DOHH2 (cell line): Measurements from ENCODE around the gene OBSCN.

ENCODE experiments used
- H3F3A ChIP-seq: fragments of 200-600 bp; sonication (generic), shearing (Covaris generic); 2 replicates; pipeline ENCODE4 v1.6.0; 2016; ENCODE audit warnings: antibody characterized with exemption, mild to moderate bottlenecking; ENCODE audit not compliant: control insufficient read depth, insufficient read depth
- H3K27ac ChIP-seq: fragments of 200-600 bp; sonication (generic); 2 replicates; pipeline ENCODE4 v1.5.1; 2014; ENCODE audit warnings: low read depth, mild to moderate bottlenecking, low read length, moderate library complexity
- H3K27me3 ChIP-seq: fragments of 200-600 bp; sonication (generic); 2 replicates; pipeline ENCODE4 v1.6.1; 2014; ENCODE audit warnings: mild to moderate bottlenecking, low read length, mixed read lengths; ENCODE audit not compliant: control insufficient read depth
- H3K36me3 ChIP-seq: fragments of 200-600 bp; sonication (generic); 2 replicates; pipeline ENCODE4 v1.6.1; 2014; ENCODE audit warnings: mild to moderate bottlenecking, low read length, moderate library complexity, mixed read lengths; ENCODE audit not compliant: control insufficient read depth
- H3K4me1 ChIP-seq: fragments of 200-600 bp; sonication (generic); 2 replicates; pipeline ENCODE4 v1.6.1; 2014; ENCODE audit warnings: mild to moderate bottlenecking, low read length, mixed read lengths; ENCODE audit not compliant: control insufficient read depth
- H3K4me2 ChIP-seq: fragments of 200-600 bp; sonication (generic); 2 replicates; pipeline ENCODE4 v1.6.0; 2014; ENCODE audit warnings: mild to moderate bottlenecking, low read length, moderate library complexity
- H3K4me3 ChIP-seq: fragments of 200-600 bp; sonication (generic); 2 replicates; pipeline ENCODE4 v1.5.1; 2014; ENCODE audit warnings: mild to moderate bottlenecking, low read length, mixed read lengths
- H3K79me2 ChIP-seq: fragments of 200-600 bp; sonication (generic); 2 replicates; pipeline ENCODE4 v1.6.1; 2014; ENCODE audit warnings: mild to moderate bottlenecking, low read length, mixed read lengths; ENCODE audit not compliant: control insufficient read depth
- H3K9me2 ChIP-seq: fragments of 200-600 bp; sonication (generic); replicated peaks from 2 replicates; pipeline ENCODE4 v1.6.1; 2014; ENCODE audit warnings: mild to moderate bottlenecking, low read length, mixed read lengths; ENCODE audit not compliant: control insufficient read depth
- H3K9me3 ChIP-seq: fragments of 200-600 bp; sonication (generic); 2 replicates; pipeline ENCODE4 v1.6.1; 2014; ENCODE audit warnings: antibody characterized with exemption, low read length, mixed read lengths; ENCODE audit not compliant: control insufficient read depth, insufficient read depth
- H4K20me1 ChIP-seq: fragments of 200-600 bp; sonication (generic); 2 replicates; pipeline ENCODE4 v1.6.0; 2014; ENCODE audit warnings: low read depth, mild to moderate bottlenecking, antibody characterized with exemption, low read length, moderate library complexity; ENCODE audit not compliant: control insufficient read depth, insufficient read depth
- EZH2phosphoT487 ChIP-seq: fragments of 200-600 bp; sonication (generic); IDR thresholded peaks from 2 replicates; pipeline ENCODE4 v1.6.1; 2017; ENCODE audit warnings: borderline replicate concordance, mild to moderate bottlenecking, antibody characterized with exemption, low read length, moderate library complexity, mixed read lengths
- TF ChIP-seq, protein P1 (sequence below): fragments of 200-600 bp; sonication (generic); IDR thresholded peaks from one replicate; pipeline ENCODE4 v1.5.1; 2014; ENCODE audit warnings: antibody characterized with exemption, mild to moderate bottlenecking, low read depth, low read length; ENCODE audit not compliant: poor library complexity, severe bottlenecking

The OBSCN gene

GRCh38 chr1:228310162-228310792 is 102.4 kb downstream of the OBSCN start:
- Histone ChIP-seq H3K36me3 (no peaks in the 10 kb centered on the region), H3K9me3 (peaks cover 15% of the 10 kb centered on the region; the same call in 1 of the 2 replicates), H3K4me3 (no peak overlapping the region), H3K9me2 (no peaks in the 10 kb centered on the region), H3K4me2 (no peak overlapping the region), H3K79me2 (no peaks in the 10 kb centered on the region), H3F3A (no peaks in the 10 kb centered on the region), H3K4me1 (no peaks in the 10 kb centered on the region), H4K20me1 (no peaks in the 10 kb centered on the region), H3K27ac (no peak overlapping the region), H3K27me3 (no peaks in the 10 kb centered on the region)
- no peak for TF ChIP-seq EZH2phosphoT487
- TF ChIP-seq, protein P1, sequence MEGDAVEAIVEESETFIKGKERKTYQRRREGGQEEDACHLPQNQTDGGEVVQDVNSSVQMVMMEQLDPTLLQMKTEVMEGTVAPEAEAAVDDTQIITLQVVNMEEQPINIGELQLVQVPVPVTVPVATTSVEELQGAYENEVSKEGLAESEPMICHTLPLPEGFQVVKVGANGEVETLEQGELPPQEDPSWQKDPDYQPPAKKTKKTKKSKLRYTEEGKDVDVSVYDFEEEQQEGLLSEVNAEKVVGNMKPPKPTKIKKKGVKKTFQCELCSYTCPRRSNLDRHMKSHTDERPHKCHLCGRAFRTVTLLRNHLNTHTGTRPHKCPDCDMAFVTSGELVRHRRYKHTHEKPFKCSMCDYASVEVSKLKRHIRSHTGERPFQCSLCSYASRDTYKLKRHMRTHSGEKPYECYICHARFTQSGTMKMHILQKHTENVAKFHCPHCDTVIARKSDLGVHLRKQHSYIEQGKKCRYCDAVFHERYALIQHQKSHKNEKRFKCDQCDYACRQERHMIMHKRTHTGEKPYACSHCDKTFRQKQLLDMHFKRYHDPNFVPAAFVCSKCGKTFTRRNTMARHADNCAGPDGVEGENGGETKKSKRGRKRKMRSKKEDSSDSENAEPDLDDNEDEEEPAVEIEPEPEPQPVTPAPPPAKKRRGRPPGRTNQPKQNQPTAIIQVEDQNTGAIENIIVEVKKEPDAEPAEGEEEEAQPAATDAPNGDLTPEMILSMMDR: no peak

DNA sequence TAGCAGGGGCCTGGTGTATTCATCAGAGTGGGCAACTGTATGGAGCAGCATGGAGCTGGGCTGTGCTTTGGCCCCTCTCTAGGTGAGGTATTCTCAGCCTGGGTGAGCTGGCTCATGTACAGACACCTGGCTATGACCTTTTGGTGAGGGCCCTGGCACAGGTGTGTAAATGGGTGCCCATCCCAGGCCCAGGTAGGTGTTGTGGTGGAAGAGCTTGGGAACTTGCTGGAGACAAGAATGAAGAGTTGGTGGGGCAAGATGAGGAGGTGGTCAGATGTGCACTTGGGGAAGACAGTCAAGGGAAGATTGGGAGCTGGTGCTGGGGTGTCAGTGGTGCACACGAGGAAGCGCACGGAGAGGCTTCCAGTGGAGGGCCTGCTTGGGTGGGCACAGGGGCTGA is 103.2 kb downstream of the OBSCN start:
- no peaks in the 10 kb centered on the region for H3K36me3 ChIP-seq
- no peak overlapping the region for H3K4me3 ChIP-seq
- peaks cover 15% of the 10 kb centered on the region; the same call in 1 of the 2 replicates for H3K9me3 ChIP-seq
- TF ChIP-seq, protein P1: no peak
- TF ChIP-seq EZH2phosphoT487: no peak
- no peak overlapping the region for H3K27ac ChIP-seq
- no peak overlapping the region for H3K4me2 ChIP-seq
- no peaks in the 10 kb centered on the region for H3K4me1 ChIP-seq
- H4K20me1 ChIP-seq: no peaks in the 10 kb centered on the region
- no peaks in the 10 kb centered on the region for H3K27me3 ChIP-seq
- H3K79me2 ChIP-seq: no peaks in the 10 kb centered on the region
- no peaks in the 10 kb centered on the region for H3K9me2 ChIP-seq
- no peaks in the 10 kb centered on the region for H3F3A ChIP-seq

DNA sequence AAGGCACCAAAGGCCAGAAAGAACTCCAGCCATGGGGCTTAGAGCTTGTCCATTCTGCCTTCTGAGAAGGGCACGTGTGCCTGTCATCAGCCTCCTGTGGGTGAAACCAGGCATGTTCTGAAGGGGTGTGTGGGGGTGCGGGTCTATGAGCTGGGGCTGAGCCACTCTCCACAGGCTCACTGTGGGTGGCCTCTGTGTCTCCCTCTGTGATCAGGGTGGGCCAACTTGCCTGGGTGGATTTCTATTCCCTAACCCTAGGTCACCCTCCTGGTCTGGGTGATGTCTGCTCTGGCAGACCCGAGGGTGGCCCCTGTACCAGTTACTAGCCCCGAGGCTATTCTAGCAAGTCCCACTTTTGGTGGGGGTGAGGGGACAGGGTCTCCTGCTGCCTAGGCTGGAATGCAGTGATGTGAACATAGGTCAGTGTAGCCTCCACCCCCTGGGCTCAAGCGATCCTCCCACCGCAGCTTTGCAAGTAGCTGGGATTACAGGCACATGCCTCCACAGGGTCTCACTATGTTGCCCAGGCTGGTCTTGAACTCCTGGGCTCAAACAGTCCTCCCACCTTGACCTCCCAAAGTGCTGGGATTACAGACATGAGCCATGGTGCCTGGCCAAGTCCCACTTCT is 104.4 kb downstream of the OBSCN start:
- no peak overlapping the region for H3K4me3 ChIP-seq
- no peaks in the 10 kb centered on the region for H3K9me2 ChIP-seq
- no peaks in the 10 kb centered on the region for H3K27me3 ChIP-seq
- no peaks in the 10 kb centered on the region for H4K20me1 ChIP-seq
- H3F3A ChIP-seq: no peaks in the 10 kb centered on the region
- H3K4me2 ChIP-seq: no peak overlapping the region
- no peak overlapping the region for H3K27ac ChIP-seq
- no peak for TF ChIP-seq EZH2phosphoT487
- TF ChIP-seq, protein P1: no peak
- H3K36me3 ChIP-seq: no peaks in the 10 kb centered on the region
- H3K9me3 ChIP-seq: peaks cover 15% of the 10 kb centered on the region; the same call in 1 of the 2 replicates
- H3K4me1 ChIP-seq: no peaks in the 10 kb centered on the region
- no peaks in the 10 kb centered on the region for H3K79me2 ChIP-seq
